MG63 (cell line): ENCODE results near the gene FBXO5. TPM values are rescaled to one million over a fixed set of nuclear protein-coding genes. Genes with fewer than 3 reads are reported as not detected.

Source experiments
- DNase-seq: peaks from one replicate; pipeline ENCODE4 v3.0.0-alpha.2; 2020
- H3K27me3 ChIP-seq: fragments of 250-450 bp; sonication (Bioruptor Pico); 2 replicates; pipeline ENCODE4 v1.5.1; 2020; ENCODE audit warnings: mild to moderate bottlenecking, moderate library complexity
- H3K36me3 ChIP-seq: fragments of 250-450 bp; sonication (Bioruptor Pico); 2 replicates; pipeline ENCODE4 v1.5.1; 2020; ENCODE audit warnings: mild to moderate bottlenecking, moderate library complexity
- H3K4me3 ChIP-seq: fragments of 250-450 bp; sonication (Bioruptor Pico); 2 replicates; pipeline ENCODE4 v1.5.1; 2020; ENCODE audit warnings: mild to moderate bottlenecking, moderate library complexity
- H3K9me3 ChIP-seq: fragments of 250-450 bp; sonication (Bioruptor Pico); 2 replicates; pipeline ENCODE4 v1.5.1; 2020; ENCODE audit warnings: mild to moderate bottlenecking, moderate library complexity
- total RNA-seq: library from RNA; depleted of rRNA; stranded (reverse); fragments of >200 nt; shearing (Covaris generic); gene quantifications from 2 replicates; pipeline ENCODE4 v1.2.3, GENCODE V29; 2014; ENCODE audit warnings: low replicate concordance; rRNA removed

The FBXO5 gene
- 24.3 and 29.2 TPM in 2 replicates for total RNA-seq

- Histone ChIP-seq H3K27me3 (no peaks in the 10 kb centered on the region), H3K4me3 (peak within 1 kb of the TSS; percentile 83), H3K9me3 (no peaks in the 10 kb centered on the region), H3K36me3 (peaks cover 54% of the 10 kb centered on the region)
- DNase-seq: peak; percentile 97
Observed at GRCh38 chr6:152982904-152983636, at the start of gene FBXO5. Gene FBXO5 (minus strand): TSS chr6:152983041. CDS start chr6:152982959, 82 bp downstream.

GRCh38 chr6:153032255-153032882 lies 49.5 kb upstream of the FBXO5 start:
- H3K9me3 ChIP-seq: no peaks in the 10 kb centered on the region
- H3K36me3 ChIP-seq: no peaks in the 10 kb centered on the region
- no peak for DNase-seq
- 0 out of 2 replicates have a peak, but pooled peaks cover 2% of the 10 kb centered on the region for H3K27me3 ChIP-seq
- H3K4me3 ChIP-seq: no peak overlapping the region

- Histone ChIP-seq H3K4me3 (no peak overlapping the region), H3K9me3 (no peaks in the 10 kb centered on the region), H3K27me3 (0 out of 2 replicates have a peak, but pooled peaks cover 2% of the 10 kb centered on the region), H3K36me3 (no peaks in the 10 kb centered on the region)
- DNase-seq: no peak
Observed at GRCh38 chr6:153031335-153031955, 48.6 kb upstream of the FBXO5 start.

GRCh38 chr6:153028963-153029362 lies 46.1 kb upstream of the FBXO5 start:
- no peaks in the 10 kb centered on the region for H3K9me3 ChIP-seq
- H3K27me3 ChIP-seq: 0 out of 2 replicates have a peak, but pooled peaks cover 2% of the 10 kb centered on the region
- H3K36me3 ChIP-seq: no peaks in the 10 kb centered on the region

GRCh38 chr6:153028286-153028685 lies 45.4 kb upstream of the FBXO5 start:
- Histone ChIP-seq H3K9me3 (no peaks in the 10 kb centered on the region), H3K4me3 (no peak overlapping the region), H3K27me3 (0 out of 2 replicates have a peak, but pooled peaks cover 2% of the 10 kb centered on the region), H3K36me3 (no peaks in the 10 kb centered on the region)
- DNase-seq: no peak

More at GRCh38 chr6:153028963-153029362, 46.1 kb upstream of the FBXO5 start:
- H3K4me3 ChIP-seq: no peak overlapping the region
- DNase-seq: no peak

GRCh38 chr6:153027480-153027879 lies 44.6 kb upstream of the FBXO5 start:
- no peaks in the 10 kb centered on the region for H3K9me3 ChIP-seq
- no peaks in the 10 kb centered on the region for H3K36me3 ChIP-seq
- DNase-seq: no peak

GRCh38 chr6:153024709-153025017 lies 41.8 kb upstream of the FBXO5 start:
- no peaks in the 10 kb centered on the region for H3K36me3 ChIP-seq
- no peaks in the 10 kb centered on the region for H3K27me3 ChIP-seq

More at GRCh38 chr6:153027480-153027879, 44.6 kb upstream of the FBXO5 start:
- no peak overlapping the region for H3K4me3 ChIP-seq
- 0 out of 2 replicates have a peak, but pooled peaks cover 2% of the 10 kb centered on the region for H3K27me3 ChIP-seq

GRCh38 chr6:153023977-153024708 lies 41.3 kb upstream of the FBXO5 start:
- Histone ChIP-seq H3K27me3 (no peaks in the 10 kb centered on the region), H3K9me3 (no peaks in the 10 kb centered on the region), H3K36me3 (no peaks in the 10 kb centered on the region), H3K4me3 (no peak overlapping the region)
- DNase-seq: no peak

More at GRCh38 chr6:153024709-153025017, 41.8 kb upstream of the FBXO5 start:
- no peak overlapping the region for H3K4me3 ChIP-seq
- H3K9me3 ChIP-seq: no peaks in the 10 kb centered on the region
- no peak for DNase-seq

- Histone ChIP-seq H3K27me3 (no peaks in the 10 kb centered on the region), H3K4me3 (no peak overlapping the region), H3K9me3 (no peaks in the 10 kb centered on the region), H3K36me3 (no peaks in the 10 kb centered on the region)
- no peak for DNase-seq
Observed at GRCh38 chr6:153018355-153018754, 35.5 kb upstream of the FBXO5 start.

- no peaks in the 10 kb centered on the region for H3K27me3 ChIP-seq
- no peak for DNase-seq
- no peaks in the 10 kb centered on the region for H3K9me3 ChIP-seq
Observed at GRCh38 chr6:153016846-153017245, 34.0 kb upstream of the FBXO5 start.

GRCh38 chr6:153015094-153015640 lies 32.3 kb upstream of the FBXO5 start:
- Histone ChIP-seq H3K27me3 (no peaks in the 10 kb centered on the region), H3K4me3 (no peak overlapping the region), H3K36me3 (no peaks in the 10 kb centered on the region), H3K9me3 (no peaks in the 10 kb centered on the region)
- DNase-seq: no peak

More at GRCh38 chr6:153016846-153017245, 34.0 kb upstream of the FBXO5 start:
- Histone ChIP-seq H3K36me3 (no peaks in the 10 kb centered on the region), H3K4me3 (no peak overlapping the region)

GRCh38 chr6:153013438-153013837 lies 30.6 kb upstream of the FBXO5 start:
- no peak for DNase-seq
- Histone ChIP-seq H3K36me3 (no peaks in the 10 kb centered on the region), H3K9me3 (no peaks in the 10 kb centered on the region), H3K27me3 (no peaks in the 10 kb centered on the region), H3K4me3 (no peak overlapping the region)

GRCh38 chr6:153012856-153013255 lies 30.0 kb upstream of the FBXO5 start:
- no peaks in the 10 kb centered on the region for H3K9me3 ChIP-seq
- no peak overlapping the region for H3K4me3 ChIP-seq
- no peak for DNase-seq
- H3K36me3 ChIP-seq: no peaks in the 10 kb centered on the region
- no peaks in the 10 kb centered on the region for H3K27me3 ChIP-seq

GRCh38 chr6:153003366-153003690 lies 20.5 kb upstream of the FBXO5 start:
- Histone ChIP-seq H3K36me3 (peaks cover 17% of the 10 kb centered on the region), H3K27me3 (no peaks in the 10 kb centered on the region), H3K4me3 (peak overlapping the region; percentile 87), H3K9me3 (no peaks in the 10 kb centered on the region)
- DNase-seq: no peak

- peaks cover 22% of the 10 kb centered on the region for H3K36me3 ChIP-seq
- H3K9me3 ChIP-seq: no peaks in the 10 kb centered on the region
Observed at GRCh38 chr6:153002613-153003365, 19.9 kb upstream of the FBXO5 start, which contains the start of gene MTRF1L. Gene MTRF1L (minus strand): TSS chr6:153002709. CDS start chr6:153002685, 24 bp downstream.

More at GRCh38 chr6:153002613-153003365, 19.9 kb upstream of the FBXO5 start, which contains the start of gene MTRF1L:
- peak; percentile 96 for DNase-seq
- Histone ChIP-seq H3K4me3 (peak within 1 kb of the TSS; percentile 87), H3K27me3 (no peaks in the 10 kb centered on the region)
